ENCODE measurements around the gene TLNRD1.

Gene TLNRD1

GRCh38 chr15:80991421-80991820 is 9.3 kb upstream of the TLNRD1 start:
- Histone ChIP-seq H3K79me2 (ENCODE audit: low read length) (peaks cover 32% of the 10 kb centered on the region), H3K4me3 (ENCODE audit: low read length) (peak overlapping the region; percentile 8; the same call in 1 of the 2 replicates), H3K9ac (ENCODE audit: low read length) (no peak overlapping the region), H2AFZ (ENCODE audit: low read depth, low read length) (peak overlapping the region; percentile 41), H3K9me3 (ENCODE audit: insufficient read depth, low read length) (no peaks in the 10 kb centered on the region), H3K27ac (ENCODE audit: low read length) (no peak overlapping the region), H3K4me1 (ENCODE audit: low read length) (peaks cover 39% of the 10 kb centered on the region), H3K4me2 (ENCODE audit: low read length) (peak overlapping the region; percentile 94), H4K20me1 (ENCODE audit: insufficient read depth, low read length) (peaks cover 19% of the 10 kb centered on the region), H3K27me3 (ENCODE audit: low read depth, low read length) (no peaks in the 10 kb centered on the region), H3K36me3 (replicated peaks; ENCODE audit: low read depth, low read length) (peaks cover 18% of the 10 kb centered on the region)
- TF ChIP-seq CTCF (IDR thresholded peaks at IDR 0.05; ENCODE audit: low read depth, low read length): peak; percentile 46
- TF ChIP-seq EZH2phosphoT487 (IDR thresholded peaks at IDR 0.05; ENCODE audit: low read depth): no peak

- Histone ChIP-seq H3K27me3 (ENCODE audit: low read depth, low read length) (no peaks in the 10 kb centered on the region), H3K4me3 (ENCODE audit: low read length) (no peak overlapping the region), H2AFZ (ENCODE audit: low read depth, low read length) (peak overlapping the region; percentile 41; the same call in 1 of the 2 replicates), H3K9me3 (ENCODE audit: insufficient read depth, low read length) (no peaks in the 10 kb centered on the region), H3K4me2 (ENCODE audit: low read length) (peak overlapping the region; percentile 94), H3K4me1 (ENCODE audit: low read length) (peaks cover 34% of the 10 kb centered on the region), H3K9ac (ENCODE audit: low read length) (no peak overlapping the region), H3K36me3 (replicated peaks; ENCODE audit: low read depth, low read length) (peaks cover 13% of the 10 kb centered on the region), H3K27ac (ENCODE audit: low read length) (no peak overlapping the region), H3K79me2 (ENCODE audit: low read length) (peaks cover 26% of the 10 kb centered on the region), H4K20me1 (ENCODE audit: insufficient read depth, low read length) (peaks cover 14% of the 10 kb centered on the region)
- no peak for TF ChIP-seq EZH2phosphoT487 (IDR thresholded peaks at IDR 0.05; ENCODE audit: low read depth)
- TF ChIP-seq CTCF (IDR thresholded peaks at IDR 0.05; ENCODE audit: low read depth, low read length): no peak
Observed at GRCh38 chr15:80992006-80992405, 8.7 kb upstream of the TLNRD1 start.

DNA sequence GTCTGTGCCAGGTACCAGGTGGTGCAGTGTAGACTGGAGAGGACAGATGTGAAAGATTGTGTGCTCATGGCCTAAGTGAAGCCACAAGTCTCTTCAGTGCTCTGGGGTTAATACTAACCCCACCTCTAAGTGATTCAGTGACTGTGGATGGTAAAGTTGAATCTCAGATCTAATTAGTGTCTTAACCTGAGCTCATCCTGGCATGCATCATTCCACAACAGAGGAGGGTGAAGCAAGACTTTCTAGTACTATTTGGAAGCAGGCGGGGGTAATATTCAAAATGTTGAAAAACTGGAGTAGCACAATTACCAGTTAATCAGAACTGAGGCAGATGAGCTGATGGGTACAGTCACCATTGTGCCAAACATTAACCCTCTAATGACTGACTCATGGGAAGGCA is 8.3 kb upstream of the TLNRD1 start:
- Histone ChIP-seq H3K9me3 (ENCODE audit: insufficient read depth, low read length) (no peaks in the 10 kb centered on the region), H3K36me3 (replicated peaks; ENCODE audit: low read depth, low read length) (peaks cover 10% of the 10 kb centered on the region), H3K9ac (ENCODE audit: low read length) (no peak overlapping the region), H4K20me1 (ENCODE audit: insufficient read depth, low read length) (peaks cover 11% of the 10 kb centered on the region), H2AFZ (ENCODE audit: low read depth, low read length) (no peak overlapping the region), H3K4me1 (ENCODE audit: low read length) (peaks cover 31% of the 10 kb centered on the region), H3K79me2 (ENCODE audit: low read length) (peaks cover 22% of the 10 kb centered on the region), H3K27ac (ENCODE audit: low read length) (no peak overlapping the region), H3K27me3 (ENCODE audit: low read depth, low read length) (no peaks in the 10 kb centered on the region), H3K4me2 (ENCODE audit: low read length) (no peak overlapping the region), H3K4me3 (ENCODE audit: low read length) (no peak overlapping the region)
- TF ChIP-seq EZH2phosphoT487 (IDR thresholded peaks at IDR 0.05; ENCODE audit: low read depth): no peak
- no peak for TF ChIP-seq CTCF (IDR thresholded peaks at IDR 0.05; ENCODE audit: low read depth, low read length)

DNA sequence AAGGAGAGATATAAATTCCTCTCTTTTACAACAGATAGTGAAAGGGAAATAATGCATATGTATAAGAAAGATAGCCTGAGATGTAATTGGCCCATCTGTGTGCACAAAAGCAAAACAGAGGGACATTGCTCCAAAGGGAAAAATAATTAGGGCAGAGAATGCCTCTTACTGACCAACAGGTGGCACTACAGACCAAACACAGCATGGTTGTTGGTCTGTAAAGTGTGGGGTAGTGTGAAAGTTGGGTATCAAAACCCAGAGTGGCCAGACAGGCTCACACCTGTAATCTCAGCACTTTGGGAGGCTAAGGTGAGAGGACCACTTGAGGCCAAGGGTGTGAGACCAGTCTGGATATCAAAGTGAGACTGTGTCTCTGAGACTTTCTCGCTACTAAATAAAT is 4.5 kb upstream of the TLNRD1 start:
- TF ChIP-seq EZH2phosphoT487 (IDR thresholded peaks at IDR 0.05; ENCODE audit: low read depth) (no peak), CTCF (IDR thresholded peaks at IDR 0.05; ENCODE audit: low read depth, low read length) (peak; percentile 79)
- no peak overlapping the region for H3K4me3 ChIP-seq (ENCODE audit: low read length)
- no peaks in the 10 kb centered on the region for H4K20me1 ChIP-seq (ENCODE audit: insufficient read depth, low read length)
- no peak overlapping the region for H3K9ac ChIP-seq (ENCODE audit: low read length)
- no peaks in the 10 kb centered on the region for H3K27me3 ChIP-seq (ENCODE audit: low read depth, low read length)
- no peak overlapping the region for H3K4me2 ChIP-seq (ENCODE audit: low read length)
- no peak overlapping the region for H2AFZ ChIP-seq (ENCODE audit: low read depth, low read length)
- H3K4me1 ChIP-seq (ENCODE audit: low read length): peaks cover 20% of the 10 kb centered on the region
- H3K9me3 ChIP-seq (ENCODE audit: insufficient read depth, low read length): no peaks in the 10 kb centered on the region
- peaks cover 7% of the 10 kb centered on the region for H3K79me2 ChIP-seq (ENCODE audit: low read length)
- H3K36me3 ChIP-seq (replicated peaks; ENCODE audit: low read depth, low read length): no peaks in the 10 kb centered on the region
- H3K27ac ChIP-seq (ENCODE audit: low read length): no peak overlapping the region

Data from OCI-LY3 (cell line).